Endodermal cell (in vitro differentiated cells): Measurements from ENCODE around the gene LYPD1. TPM values are rescaled to one million over a fixed set of nuclear protein-coding genes. Genes with fewer than 3 reads are reported as not detected.

Source experiments
- DNase-seq: peaks from one replicate; pipeline ENCODE4 v3.0.0-alpha.2; 2017
- H3K27ac ChIP-seq: 2 replicates; pipeline ENCODE4 v1.5.1; 2013; ENCODE audit warnings: mild to moderate bottlenecking, low read depth, low read length, moderate library complexity
- H3K27me3 ChIP-seq: 2 replicates; pipeline ENCODE4 v1.6.1; 2013; ENCODE audit warnings: mild to moderate bottlenecking, low read length, moderate library complexity; ENCODE audit not compliant: insufficient read depth, control insufficient read depth, poor library complexity, severe bottlenecking
- H3K36me3 ChIP-seq: 2 replicates; pipeline ENCODE4 v1.7.0; 2013; ENCODE audit warnings: mild to moderate bottlenecking, low read length, moderate library complexity; ENCODE audit not compliant: control insufficient read depth, insufficient read depth
- H3K4me1 ChIP-seq: one replicate; pipeline ENCODE4 v1.7.0; 2013; ENCODE audit warnings: low read length; ENCODE audit not compliant: control insufficient read depth, insufficient read depth
- H3K4me3 ChIP-seq: 2 replicates; pipeline ENCODE4 v1.5.1; 2013; ENCODE audit warnings: mild to moderate bottlenecking, low read length, moderate library complexity
- H3K9ac ChIP-seq: 2 replicates; pipeline ENCODE4 v1.6.1; 2013; ENCODE audit warnings: mild to moderate bottlenecking, low read length, moderate library complexity; ENCODE audit not compliant: poor library complexity, severe bottlenecking; ENCODE audit errors: extremely low read depth
- H3K9me3 ChIP-seq: 2 replicates; pipeline ENCODE4 v1.6.1; 2013; ENCODE audit warnings: mild to moderate bottlenecking, low read length, moderate library complexity; ENCODE audit not compliant: control insufficient read depth
- H3K27ac Mint-ChIP-seq: 2 replicates; pipeline ENCODE4 v1.8.0; 2020; ENCODE audit warnings: mixed read lengths
- H3K27me3 Mint-ChIP-seq: 2 replicates; pipeline ENCODE4 v1.8.0; 2021; ENCODE audit warnings: mild to moderate bottlenecking, mixed read lengths; ENCODE audit not compliant: insufficient read depth
- H3K36me3 Mint-ChIP-seq: 2 replicates; pipeline ENCODE4 v1.8.0; 2020; ENCODE audit warnings: low read depth, mixed read lengths
- H3K4me1 Mint-ChIP-seq: 2 replicates; pipeline ENCODE4 v1.8.0; 2020; ENCODE audit warnings: mixed read lengths
- H3K4me3 Mint-ChIP-seq: 2 replicates; pipeline ENCODE4 v1.8.0; 2020; ENCODE audit warnings: mild to moderate bottlenecking, moderate library complexity, mixed read lengths
- H3K9me3 Mint-ChIP-seq: 2 replicates; pipeline ENCODE4 v1.8.0; 2020; ENCODE audit warnings: mild to moderate bottlenecking, mixed read lengths
- CTCF ChIP-seq: fragments of 200-600 bp; sonication (generic); conservative IDR thresholded peaks from 2 replicates; pipeline ENCODE4 v1.5.0; 2021; ENCODE audit warnings: antibody characterized with exemption, mild to moderate bottlenecking
- WGBS, 2 experiments: methylation state at CpG; one replicate each; pipeline versions ENCODE4 v1.1.5 to v1.1.7; 2013; ENCODE audit warnings: missing lambda C conversion rate in 2 of 2, mixed read lengths in 1 of 2; ENCODE audit not compliant: insufficient coverage in 1 of 2, insufficient read length in 1 of 2; 5-methylcytosine and 5-hydroxymethylcytosine counted together
- total RNA-seq, 2 donors: library from RNA; stranded (reverse); fragmentation: NEBNext Ultra II Directional in 1 of 2; extraction: Animal tissue kit (Norgen Biotek cat#: 25700) in 1 of 2; gene quantifications; 2 replicates in 1 of 2; 3 replicates in 1 of 2; pipeline ENCODE4 v1.2.1, GENCODE V29; 2021

Gene LYPD1
- total RNA-seq, 2 donors from 2014 or later, result 2.0 to 2.4 TPM

DNA sequence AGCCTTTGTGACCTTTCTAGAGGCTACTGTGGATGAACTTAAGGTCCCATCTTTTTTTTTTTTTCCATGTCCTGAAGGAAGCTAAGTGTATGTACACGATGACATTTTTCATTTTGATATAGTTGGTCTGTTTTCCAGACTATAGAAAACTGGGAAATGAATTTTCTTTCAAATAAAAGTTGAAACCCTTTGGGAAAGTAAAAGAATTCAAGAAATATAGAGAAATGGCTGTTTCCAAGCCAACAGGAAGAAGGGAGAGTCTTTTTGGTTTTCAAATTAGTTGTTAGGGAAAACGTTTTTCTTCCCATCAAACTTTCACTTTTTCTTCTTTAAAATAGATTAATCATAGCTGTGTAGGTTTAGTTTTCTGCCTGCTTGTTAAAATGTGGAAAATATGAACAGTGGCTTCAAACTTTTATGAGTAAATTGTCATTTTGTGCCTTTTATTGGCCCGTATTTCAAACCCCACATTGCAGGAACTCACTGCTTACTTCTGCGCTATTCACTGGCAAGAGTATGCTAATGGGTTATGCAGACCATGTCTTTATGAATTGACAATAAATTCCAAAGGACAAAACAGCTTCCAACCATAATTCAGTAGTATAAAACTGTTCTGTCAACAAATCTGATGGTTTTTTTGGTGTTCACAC, 27.7 kb upstream of the LYPD1 start:
- 75 to 94% methylated on average over 3 to 4 of the region's 4 CpGs for WGBS, 2 experiments
- Mint-ChIP-seq H3K27me3 (peaks cover 2% of the 10 kb centered on the region), H3K4me3 (no peak overlapping the region), H3K36me3 (no peaks in the 10 kb centered on the region), H3K9me3 (no peaks in the 10 kb centered on the region), H3K4me1 (no peaks in the 10 kb centered on the region), H3K27ac (no peak overlapping the region)
- Histone ChIP-seq H3K4me3 (no peak overlapping the region), H3K36me3 (no peaks in the 10 kb centered on the region), H3K9me3 (no peaks in the 10 kb centered on the region), H3K9ac (no peak overlapping the region), H3K27me3 (no peaks in the 10 kb centered on the region), H3K27ac (no peak overlapping the region), H3K4me1 (no peaks in the 10 kb centered on the region)
- DNase-seq, result no peak
- TF ChIP-seq CTCF, result no peak

DNA sequence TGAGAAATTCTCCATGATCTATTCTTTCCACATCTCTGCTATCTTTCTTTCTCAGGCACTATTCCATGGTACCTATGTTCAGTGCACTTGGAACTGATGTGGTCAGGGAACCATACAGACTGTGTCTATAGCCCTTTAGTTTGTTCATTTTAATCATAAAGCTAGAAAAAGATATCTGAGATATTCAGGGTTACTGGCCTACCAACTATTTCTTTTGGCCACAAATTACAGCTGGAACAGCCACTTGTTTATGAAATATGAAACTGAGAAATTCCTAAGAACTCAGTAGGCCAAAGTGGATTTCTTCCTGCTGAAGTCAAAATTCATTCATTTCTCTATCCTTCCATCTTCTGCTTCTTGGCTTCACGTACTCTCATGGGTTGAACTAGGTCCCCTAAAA, 22.8 kb upstream of the LYPD1 start:
- 93 to 100% methylated on average over 1 of the region's 1 CpG for WGBS, 2 experiments
- no peak for TF ChIP-seq CTCF
- no peaks in the 10 kb centered on the region for H3K36me3 Mint-ChIP-seq
- H3K4me3 Mint-ChIP-seq, result no peak overlapping the region
- no peaks in the 10 kb centered on the region for H3K27me3 Mint-ChIP-seq
- H3K36me3 ChIP-seq, result no peaks in the 10 kb centered on the region
- no peaks in the 10 kb centered on the region for H3K27me3 ChIP-seq
- no peak overlapping the region for H3K9ac ChIP-seq
- H3K4me1 ChIP-seq, result no peaks in the 10 kb centered on the region
- H3K4me3 ChIP-seq, result no peak overlapping the region
- no peak overlapping the region for H3K27ac Mint-ChIP-seq
- H3K9me3 Mint-ChIP-seq, result no peaks in the 10 kb centered on the region
- H3K27ac ChIP-seq, result no peak overlapping the region
- no peaks in the 10 kb centered on the region for H3K9me3 ChIP-seq
- DNase-seq, result no peak
- no peaks in the 10 kb centered on the region for H3K4me1 Mint-ChIP-seq

DNA sequence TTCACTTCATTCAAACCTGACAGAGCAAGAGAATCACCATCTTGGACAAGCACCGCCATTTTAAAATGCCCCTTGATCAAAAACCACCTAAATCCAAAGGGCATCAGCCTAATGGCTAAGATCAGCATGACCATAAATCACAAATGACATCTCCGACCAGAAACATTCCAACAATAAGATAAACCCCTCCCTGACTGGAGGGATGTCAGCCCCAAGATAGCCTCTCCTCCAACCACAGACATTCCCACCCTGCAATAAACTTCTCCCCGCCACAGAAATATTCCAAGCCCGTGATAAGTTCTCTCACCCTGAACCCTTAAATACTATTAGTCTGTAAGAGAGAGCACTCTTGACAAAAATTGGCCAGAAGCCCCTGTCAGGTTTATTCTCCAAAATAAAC, 21.6 kb upstream of the LYPD1 start:
- Histone ChIP-seq H3K9ac (no peak overlapping the region), H3K27me3 (no peaks in the 10 kb centered on the region), H3K4me1 (no peaks in the 10 kb centered on the region), H3K9me3 (no peaks in the 10 kb centered on the region), H3K27ac (no peak overlapping the region), H3K4me3 (no peak overlapping the region), H3K36me3 (no peaks in the 10 kb centered on the region)
- 89 to 100% methylated on average over 1 to 4 of the region's 4 CpGs for WGBS, 2 experiments
- Mint-ChIP-seq H3K36me3 (no peaks in the 10 kb centered on the region), H3K27me3 (no peaks in the 10 kb centered on the region), H3K4me3 (no peak overlapping the region), H3K27ac (no peak overlapping the region), H3K9me3 (no peaks in the 10 kb centered on the region), H3K4me1 (no peaks in the 10 kb centered on the region)
- TF ChIP-seq CTCF, result no peak
- no peak for DNase-seq
